Measurements from ENCODE around the gene PRKAG2.
"Not testable (repeated sequence)": the region's sequence is repeated elsewhere in the genome, so short reads cannot be mapped to it uniquely, and the experiment has no call there.

Gene PRKAG2

DNA sequence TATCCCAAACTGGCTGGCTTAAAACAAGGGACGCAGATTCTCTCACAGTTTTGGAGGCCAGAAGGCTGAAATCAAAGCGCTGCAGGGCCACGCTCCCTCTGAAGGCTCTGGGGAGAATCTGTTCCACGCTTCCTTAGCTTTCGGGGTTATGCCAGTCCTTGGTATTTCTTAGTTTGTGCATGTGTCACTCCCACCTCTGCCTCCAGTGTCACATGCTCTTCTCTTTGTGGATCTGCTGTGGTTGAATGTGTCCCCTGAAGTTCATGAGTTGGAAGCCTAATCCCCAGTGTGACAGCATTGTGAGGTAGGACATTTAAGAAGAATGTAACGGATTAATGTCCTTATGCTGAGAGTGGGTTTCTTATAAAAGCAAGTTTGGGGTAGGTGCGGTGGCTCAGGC, 327.8 kb downstream of the PRKAG2 start:
- DNase-seq (ENCODE audit: low read depth): no peak

DNA sequence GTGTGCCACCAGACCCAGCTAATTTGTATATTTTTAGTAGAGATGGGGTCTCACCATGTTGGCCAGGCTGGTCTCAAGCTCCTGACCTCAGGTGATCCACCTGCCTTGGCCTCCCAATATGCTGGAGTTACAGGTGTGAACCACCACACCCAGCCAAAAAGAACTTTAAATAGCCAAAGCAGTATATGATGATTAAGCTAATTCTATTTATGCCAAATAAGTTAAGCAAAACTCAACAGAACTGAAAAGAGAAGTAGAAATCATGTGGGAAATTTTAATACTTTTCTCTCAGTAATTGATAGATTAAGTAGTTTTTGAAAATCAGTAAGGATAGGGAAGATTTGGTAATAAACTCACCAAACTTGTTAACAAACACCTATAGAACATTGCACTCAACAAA, 332.7 kb downstream of the PRKAG2 start:
- DNase-seq (ENCODE audit: low read depth): no peak

DNA sequence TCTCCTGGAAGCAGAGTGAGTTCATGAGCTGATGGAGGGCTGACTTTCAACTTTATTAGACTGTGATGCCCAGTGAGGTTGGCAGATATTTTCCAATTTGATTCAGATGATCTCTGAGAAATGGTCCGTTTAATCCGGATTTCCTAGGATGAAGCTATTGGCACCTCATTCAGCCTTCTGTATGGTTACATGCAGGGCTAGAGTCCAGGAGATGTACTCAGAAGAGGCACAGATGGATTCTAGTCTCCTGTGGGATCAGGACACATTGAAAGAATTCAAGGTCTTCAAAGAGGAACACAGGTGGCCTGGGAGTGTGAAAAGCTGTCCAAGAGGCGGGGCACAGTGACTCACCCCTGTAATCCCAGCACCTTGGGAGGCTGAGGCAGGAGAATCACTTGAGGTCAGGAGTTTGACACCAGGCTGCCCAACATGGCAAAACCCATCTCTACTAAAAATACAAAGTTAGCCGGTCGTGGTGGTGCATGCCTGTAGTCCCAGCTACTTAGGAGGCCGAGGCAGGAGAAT, 334.2 kb downstream of the PRKAG2 start:
- no peak for DNase-seq (ENCODE audit: low read depth)

DNA sequence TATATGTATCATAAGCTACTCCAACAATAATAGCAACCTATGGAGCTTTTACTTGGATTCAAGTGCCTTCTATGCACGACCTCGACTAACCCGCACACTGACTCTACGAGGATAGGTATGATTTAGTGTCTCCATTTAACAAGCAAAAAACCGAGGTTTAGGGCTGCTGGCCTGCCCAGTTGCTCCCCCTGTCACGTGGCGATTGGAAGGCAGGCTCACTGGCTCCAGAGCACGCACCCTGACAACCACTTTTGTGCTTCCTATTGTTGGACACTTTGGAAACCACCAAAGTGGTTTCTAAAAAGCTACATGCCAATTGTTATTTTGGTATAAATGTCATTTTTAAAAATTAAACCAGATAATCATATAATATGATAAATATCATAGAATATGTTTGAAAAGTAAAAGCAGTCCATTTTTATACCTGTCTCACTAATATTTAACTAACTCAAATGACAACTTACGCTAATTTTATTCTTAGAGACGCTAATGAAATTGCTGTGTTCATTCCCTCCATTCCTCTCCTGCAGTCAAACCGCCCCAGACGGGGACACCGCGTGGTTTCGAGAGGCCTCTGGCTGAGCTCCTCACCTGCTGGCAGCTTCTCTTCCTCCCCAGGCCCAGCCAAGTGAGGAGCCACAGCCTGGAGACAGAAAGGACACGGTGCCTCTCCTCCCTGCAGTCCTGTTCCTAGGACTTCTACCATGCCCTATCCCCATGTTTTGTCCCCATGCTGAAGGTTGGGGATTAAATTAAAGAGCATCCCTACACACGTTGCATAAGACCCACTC, 335.0 kb downstream of the PRKAG2 start:
- no peak for DNase-seq (ENCODE audit: low read depth)

DNA sequence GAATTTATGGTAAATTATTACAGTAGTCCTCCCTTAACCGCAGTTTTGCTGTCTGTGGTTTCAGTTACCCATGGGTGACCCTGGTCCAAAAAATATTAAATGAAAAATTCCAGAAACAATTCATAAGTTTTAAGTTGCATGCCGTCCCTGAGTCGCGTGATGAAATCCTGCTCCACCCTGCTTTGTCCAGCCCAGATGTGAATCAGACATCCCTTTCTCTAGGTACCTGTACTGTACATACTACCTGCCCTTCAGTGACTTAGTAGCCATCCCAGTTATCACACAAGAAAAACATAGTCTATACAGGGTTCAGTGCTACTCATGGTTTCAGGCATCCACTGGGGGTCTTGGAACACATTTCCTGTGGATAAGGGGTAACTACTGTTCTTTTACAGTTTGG, 336.8 kb downstream of the PRKAG2 start:
- no peak for DNase-seq (ENCODE audit: low read depth)

DNA sequence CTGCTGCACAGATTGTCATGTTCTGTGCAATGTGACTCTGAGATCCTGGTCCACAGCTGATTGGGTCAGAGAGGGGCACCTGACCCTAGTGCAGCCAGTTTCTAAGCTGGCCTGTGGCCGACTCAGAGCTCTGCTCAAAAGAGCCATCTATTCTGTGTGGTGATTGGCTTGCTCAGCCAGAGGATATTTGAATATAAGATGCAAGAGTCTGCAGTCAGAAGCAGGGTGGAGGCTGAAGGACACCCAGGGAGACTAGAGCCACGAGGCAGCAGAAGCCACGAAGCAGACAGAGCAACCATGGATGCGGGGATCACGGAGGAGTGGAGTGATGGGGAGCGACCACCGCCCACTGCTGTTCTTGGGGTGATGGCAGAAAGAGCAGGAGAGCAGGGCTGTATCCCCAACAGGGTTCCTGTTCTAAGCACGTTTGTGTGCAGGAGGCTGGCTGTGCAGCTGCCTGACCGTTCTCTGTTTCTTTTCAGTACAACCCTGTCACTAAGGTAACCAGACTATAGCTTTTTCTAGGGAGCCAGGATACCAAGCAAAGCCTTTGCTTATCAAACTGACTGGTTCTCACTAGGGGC, 337.7 kb downstream of the PRKAG2 start:
- no peak for DNase-seq (ENCODE audit: low read depth)

DNA sequence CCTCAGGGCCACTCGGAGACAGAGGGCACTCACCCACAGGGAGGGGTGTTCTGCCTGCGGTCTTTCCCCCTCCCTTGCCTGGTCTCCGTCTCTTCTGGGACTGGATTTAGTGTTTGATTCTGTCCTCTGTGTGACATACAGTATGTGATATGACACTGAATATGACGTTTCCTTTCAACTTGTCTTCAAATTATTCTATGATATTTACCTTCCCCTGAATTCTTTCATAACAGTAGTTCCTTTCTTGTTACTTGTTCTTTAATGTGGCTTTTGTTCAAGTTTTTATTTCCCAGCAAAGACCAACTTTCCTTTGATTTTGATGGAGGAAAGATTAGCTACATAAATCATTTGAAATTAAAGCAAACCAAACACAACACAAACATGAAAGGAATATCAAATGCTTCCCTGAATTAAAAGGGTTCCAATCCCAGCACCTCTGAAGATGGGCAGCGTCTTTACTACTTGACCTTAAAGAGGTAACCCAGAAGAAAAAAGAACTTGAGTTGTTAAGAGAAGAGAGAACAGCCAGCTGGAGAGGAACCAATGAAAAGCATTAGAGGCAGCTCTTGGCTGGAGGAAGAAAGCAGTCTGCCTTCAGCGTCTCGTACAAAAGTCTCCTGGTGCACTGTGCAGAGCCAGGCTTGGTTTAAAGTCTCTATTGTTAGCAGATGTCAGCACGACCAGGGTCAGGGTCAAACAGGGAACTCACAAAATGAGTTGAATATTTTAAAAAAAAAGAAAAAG, 338.9 kb downstream of the PRKAG2 start:
- DNase-seq (ENCODE audit: low read depth): no peak

DNA sequence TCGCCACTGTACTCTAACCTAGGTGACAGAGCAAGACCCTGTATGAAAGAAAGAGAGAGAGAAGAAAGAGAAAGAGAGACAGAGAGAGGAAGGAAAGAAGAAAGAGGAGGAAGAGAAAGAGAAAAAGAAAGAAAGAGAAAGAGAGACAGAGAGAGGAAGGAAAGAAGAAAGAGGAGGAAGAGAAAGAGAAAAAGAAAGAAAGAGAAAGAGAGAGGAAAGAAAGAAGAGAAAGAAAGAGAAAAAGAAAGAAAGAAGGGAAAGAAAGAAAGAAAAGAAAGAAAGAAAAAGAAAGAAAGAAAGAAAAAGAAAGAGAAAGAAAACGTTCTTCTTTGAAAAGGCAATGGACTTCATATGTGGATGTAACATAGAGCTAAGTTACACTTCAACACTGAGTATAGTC, 340.7 kb downstream of the PRKAG2 start:
- DNase-seq (ENCODE audit: low read depth): not testable (repeated sequence)

DNA sequence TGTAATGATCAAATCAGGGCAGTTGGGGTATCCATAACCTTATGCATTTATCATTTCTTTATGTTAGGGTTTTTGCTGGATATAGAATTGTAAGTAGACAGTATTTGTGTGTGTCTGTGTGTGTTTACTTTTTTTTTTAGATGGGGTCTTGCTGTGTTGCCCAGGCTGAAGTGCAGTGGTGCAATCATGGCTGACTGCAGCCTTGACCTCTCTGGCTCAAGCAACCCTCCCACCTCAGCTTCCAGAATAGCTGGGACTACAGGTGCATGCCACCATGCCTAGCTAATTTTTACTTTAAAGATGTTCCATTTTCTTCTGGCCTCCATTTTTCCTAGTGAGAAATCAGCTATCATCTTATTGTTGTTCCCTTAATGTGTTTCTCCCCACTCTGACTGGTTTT, 347.1 kb downstream of the PRKAG2 start:
- no peak for DNase-seq (ENCODE audit: low read depth)

DNA sequence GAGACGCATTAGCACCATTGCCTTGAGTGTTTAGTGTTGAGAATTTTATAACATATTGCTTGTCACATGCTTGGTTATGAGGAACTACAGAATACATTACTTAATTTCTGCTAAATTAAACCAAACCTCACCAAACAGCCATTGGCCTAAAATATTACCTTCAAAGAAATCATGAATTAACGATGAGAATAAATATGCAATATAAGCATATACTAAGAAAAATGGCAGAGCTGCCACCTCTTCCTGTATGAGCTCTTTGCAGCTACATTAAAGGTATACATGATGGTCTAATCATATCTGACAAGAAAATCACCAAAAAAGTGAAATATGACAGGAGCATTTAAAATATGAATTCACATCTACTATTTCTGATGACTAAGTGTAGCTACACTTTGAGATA, 352.1 kb downstream of the PRKAG2 start:
- no peak for DNase-seq (ENCODE audit: low read depth)

DNA sequence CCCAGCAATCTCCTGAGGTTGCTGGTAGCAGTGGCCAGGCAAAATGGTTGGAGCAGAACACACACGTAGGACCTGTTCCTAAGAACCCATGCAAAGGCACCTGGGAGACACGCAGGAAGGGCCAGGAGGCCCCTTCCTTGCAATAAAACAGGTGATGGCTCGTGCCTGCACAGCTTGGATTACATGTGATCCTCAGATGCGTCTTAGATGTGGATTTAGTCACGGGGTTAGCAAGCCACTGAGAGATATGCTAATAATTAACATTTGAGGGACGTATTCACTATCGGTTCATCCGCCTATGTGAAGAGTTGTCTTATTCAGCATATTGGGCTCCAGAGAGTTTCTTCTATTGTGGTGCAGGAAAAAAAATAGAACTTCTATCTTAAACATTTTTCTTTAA, 352.6 kb downstream of the PRKAG2 start:
- DNase-seq (ENCODE audit: low read depth): no peak

DNA sequence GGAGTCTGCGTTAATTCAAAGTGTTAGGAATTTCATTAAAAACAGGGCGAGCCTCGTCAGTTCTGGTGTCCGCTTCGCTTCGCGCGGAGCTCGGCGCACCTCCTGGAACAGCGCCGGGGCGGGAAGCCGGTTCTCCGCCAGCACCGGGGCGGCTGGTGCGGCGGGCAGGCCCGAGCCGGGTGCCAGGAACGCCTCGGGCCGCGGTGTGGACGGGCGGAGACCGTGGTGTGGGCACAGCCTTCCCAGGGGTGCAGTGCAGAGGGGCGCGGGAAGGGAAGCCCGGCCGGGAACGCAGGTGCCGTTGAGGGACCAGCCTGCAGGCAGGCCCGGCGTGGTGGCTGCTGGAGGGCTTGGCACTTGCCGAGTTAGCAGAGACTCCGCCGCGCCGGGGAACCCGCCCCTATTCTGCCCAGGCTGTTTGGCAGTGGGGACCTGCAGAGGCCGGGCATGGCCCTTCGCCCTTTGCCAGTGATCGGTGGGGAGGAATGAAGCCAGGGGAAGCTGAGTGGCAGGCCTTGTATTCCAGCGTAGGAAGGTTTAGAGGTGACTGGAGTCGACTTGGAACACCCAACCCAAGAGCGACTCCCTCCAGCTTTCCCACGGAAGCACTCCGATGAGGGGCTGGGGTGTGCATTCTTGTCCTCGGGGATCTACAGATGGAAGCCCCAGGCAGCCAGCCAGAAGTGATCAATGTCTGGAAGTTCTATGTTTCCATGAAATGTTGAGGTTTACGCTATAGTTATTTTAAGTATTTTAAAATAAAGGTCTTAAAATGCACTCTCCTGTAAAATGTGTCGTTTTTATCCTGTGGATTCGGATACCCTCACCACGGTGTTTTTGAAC, 356.3 kb downstream of the PRKAG2 start:
- DNase-seq (ENCODE audit: low read depth): no peak

DNA sequence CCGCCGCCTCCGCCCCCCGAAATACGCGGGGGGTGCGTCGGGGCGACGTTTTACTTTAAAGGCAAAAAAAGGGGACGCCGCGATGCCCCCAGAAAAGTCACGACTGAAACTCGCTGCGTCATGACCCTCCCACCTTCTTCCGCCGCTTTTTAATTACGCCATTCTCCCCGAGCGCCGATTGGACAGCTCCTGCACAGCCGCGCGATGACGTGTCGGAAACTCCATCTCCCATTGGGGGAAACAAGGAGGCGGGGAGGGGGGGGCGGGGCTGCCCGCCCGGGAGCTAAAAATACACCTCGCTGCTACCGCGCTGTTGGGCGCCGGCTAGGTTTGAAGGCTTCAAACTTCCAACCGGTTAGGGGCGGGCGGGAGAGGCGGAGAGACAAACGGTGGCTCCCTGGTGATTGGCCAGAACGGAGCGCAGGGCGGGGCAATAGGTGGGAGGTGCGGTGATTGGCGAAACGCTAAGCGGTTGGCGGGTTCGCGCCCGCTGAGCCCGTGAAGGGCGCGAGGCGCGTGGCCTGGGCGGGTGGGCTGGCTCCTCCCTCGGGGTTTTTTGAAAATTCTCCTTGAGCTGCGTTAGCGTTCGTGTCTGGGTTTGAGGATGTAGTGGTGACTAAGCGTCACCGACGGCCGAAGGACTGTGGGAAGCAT, 357.0 kb downstream of the PRKAG2 start, which contains the start of gene RHEB:
Gene RHEB (minus strand): TSS at position 131 of the 654 bp plus-strand sequence. CDS start 384 bp downstream, outside the sequence.
- peak; percentile 91 for DNase-seq (ENCODE audit: low read depth)

DNA sequence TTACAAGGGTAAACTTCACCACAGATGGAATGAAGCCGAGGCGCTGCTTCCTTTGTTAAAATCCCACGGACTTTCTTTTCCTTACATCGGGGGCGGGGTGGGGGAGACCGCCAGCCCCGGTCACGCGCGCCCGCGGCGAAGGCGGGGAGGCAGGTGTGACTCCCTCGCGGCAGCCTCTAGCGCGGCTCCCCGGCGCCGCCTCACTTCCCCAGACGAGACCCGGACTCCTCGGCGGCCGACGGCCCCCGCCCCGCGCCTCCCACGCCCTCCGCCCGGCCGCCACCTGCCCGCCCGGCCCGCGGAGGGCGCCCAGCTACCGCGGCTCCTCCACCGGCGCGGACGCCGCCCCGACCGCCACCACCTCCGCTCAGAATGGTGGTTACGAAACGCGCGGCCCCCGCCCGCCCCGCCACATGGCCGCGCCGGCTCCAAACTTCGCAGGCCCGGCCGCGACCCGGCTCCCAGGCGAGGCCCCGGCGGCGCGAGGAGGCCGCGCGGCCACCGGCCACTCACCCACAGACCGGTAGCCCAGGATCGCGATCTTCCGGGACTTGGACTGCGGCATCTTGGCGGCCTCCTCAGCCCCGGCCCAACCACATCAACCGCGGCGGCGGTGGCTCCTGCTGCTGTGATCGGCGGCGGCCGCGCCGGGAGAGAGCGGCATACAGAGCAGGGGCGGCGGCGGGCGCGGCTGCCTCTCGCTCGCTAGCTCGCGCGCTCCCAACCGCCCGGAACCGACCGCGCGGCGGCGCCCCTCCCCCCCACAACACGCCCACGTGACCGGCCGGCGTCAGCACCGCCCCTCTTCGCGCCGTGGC, 357.8 kb downstream of the PRKAG2 start:
- DNase-seq (ENCODE audit: low read depth): peak; percentile 29

DNA sequence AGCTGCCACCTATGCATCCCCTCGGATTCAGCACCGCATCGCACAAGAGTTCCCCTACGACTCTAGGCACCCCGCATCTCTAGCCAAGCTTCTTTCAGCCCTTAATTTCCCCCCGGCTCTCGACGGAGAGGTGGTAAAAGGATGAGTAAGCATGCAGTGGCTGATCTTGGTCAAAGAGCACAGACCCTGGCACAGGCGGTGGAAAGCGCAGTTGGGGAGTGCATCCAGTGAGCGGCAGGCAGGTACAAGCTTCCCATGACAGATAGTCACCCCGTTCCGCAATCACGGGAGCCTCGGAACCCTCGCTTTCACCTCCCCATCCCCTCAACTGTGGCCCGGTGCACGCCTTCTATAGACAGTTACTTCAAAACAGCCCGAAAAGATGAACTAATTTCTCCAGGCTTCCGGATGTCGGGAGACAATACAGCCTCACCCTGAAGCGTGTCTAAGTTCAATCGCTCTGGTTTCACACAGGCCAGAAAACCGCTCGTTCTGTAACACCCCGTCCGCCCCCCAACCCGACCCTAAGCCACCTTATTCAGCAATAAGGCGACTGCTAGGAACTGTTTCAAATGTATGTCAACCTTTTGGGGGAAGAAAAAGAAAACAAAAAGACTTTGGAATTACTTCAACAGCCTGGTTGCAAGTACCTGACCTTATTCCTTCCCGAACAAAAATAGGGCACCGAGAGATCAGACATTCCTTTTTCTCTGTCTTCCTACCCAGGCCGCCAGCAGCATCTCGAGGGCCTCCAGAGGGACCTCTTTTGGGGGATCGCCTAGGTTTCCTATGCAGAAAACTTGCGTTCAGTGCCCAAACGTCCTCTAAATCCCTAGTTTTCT, 358.6 kb downstream of the PRKAG2 start:
- DNase-seq (ENCODE audit: low read depth): no peak

DNA sequence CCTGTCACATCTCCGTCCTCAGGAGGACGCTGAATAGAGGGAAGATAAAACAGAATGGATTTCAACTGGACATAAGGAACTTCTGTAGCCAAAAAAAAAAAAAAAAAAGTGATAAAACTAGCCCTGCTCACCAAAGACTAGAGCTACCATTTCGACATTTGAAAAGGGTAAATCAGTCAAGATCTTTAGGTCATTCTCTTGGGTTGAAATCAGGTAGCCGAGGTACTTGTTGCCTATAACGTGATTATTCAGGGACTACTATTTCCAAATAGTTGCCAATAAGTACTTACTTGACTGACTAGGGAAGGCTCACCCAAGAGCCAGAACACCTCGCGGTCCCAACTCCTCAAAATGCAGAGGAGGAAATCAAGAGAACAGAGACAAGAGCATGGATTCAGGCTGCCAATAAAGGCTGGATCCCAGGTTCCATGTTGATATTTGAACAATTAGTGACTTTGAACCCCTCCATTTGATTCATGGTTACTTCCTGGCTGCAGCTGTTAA, 359.3 kb downstream of the PRKAG2 start:
- DNase-seq (ENCODE audit: low read depth): no peak

DNA sequence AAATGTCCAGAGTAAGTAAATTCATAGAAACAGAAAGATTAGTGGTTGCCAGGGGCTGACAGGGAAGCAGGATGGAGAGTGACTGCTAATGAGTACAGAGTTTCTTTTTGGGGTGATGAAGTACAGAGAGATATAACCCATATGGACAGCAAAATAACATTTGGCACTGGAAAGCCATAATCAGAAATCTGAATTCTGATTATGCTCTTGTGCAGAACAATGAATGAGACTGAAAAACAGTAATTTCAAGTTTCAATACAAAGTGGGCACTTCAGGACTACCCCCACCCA, 361.7 kb downstream of the PRKAG2 start:
- DNase-seq (ENCODE audit: low read depth): no peak

DNA sequence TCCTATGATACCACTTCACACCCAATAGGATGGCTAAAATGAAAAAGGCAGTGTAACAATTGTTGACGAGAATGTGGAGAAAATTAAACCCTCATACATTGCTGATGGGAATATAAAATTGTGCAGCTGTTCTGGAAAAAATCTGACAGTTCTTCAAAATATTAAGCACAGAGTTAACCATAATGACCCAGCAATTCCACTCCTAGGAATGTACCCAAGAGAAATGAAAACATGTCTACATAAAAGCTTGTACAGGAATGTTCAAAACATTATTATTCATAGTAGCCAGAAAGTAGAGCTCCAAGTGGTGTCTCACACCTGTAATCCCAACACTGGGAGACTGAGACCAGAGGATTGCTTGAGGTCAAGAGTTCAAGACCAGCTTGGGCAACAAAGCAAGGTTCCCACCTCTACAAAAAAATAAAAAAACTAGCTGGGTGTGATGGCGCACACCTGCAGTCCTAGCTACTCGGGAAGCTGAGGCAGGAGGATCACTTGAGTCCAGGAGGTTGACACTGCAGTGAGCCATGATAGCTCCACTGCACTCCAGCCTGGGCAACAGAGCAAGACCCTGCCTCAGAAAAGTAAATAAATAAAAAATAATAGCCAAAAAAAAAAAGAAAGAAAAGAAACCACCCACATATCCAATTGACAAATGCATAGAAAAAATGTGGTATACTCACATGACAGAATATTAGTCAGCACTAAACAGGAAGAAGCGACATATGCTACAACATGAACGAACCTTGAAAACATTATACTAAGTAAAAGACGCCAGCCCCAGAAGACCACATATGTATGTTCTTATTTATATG, 362.2 kb downstream of the PRKAG2 start:
- DNase-seq (ENCODE audit: low read depth): no peak

DNA sequence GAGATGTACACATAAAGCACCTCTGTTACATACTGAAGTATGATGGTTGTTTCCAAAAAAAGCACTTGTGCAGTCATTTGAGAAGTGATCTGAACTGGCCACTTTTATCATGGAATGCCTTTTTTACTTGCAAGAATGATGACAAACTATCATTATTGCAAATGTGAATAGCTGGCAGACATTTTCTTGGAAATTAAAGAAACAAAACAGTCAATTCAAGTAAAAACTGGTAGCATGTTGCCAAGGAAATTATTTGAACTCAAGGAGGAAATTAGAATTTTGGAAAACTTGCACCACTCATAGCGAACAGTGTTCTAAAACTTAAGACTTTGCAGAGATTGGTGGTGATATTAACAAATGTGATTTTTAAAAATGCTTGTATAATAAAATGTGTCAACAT, 363.8 kb downstream of the PRKAG2 start:
- DNase-seq (ENCODE audit: low read depth): no peak

Data from stimulated activated CD8-positive, alpha-beta memory T cell treated with anti-CD3 and anti-CD28 coated beads, Interleukin-15, amount 100 ng/mL, for 24 hours (primary cell).